ENCODE results near the gene TCIRG1.
A peak's percentile ranks its signal among the peaks of the same experiment; 100 is the strongest.

TCIRG1 gene

DNA sequence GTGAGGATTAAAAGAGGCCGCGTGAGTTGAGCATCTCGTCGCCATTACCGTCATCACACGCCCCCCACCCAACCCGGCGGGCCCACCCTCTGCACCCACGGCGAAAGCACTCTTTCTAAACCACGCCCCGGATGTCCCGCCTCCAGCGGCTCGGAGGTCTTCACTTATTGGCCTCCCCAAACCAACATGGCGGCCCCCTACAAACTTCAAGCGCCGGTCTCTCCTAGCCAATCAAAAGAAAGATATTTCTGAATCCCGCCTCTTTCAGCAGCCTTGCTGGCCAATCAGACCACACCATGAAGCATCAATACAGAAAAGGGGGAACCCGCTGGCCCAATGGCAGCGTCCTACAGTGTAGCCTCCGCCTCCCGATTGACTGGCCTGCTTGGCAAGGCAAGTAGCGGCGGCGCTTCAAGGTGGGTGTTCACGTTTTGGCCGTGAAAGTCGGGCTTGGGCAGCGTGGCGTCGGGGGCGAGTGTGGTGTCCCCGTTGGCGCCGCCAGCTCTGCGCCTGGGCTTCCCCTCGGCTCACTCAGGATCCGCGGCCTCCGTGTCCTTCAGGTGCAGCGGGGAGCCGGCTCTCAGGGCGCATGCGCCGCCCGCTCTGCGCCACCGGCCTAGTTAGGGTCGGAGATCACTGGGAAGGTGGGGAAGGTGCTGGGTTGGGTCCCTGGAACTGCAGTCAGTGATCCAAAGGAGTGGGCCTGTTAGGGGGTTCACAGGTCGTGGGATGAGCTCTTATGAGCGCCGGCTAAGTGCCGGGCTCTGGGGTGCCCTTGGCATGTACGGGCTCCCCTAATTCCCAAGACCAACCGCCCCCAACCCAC, 8.3 kb upstream of the TCIRG1 start, which contains the start of gene NDUFS8:
Gene NDUFS8, plus strand, starts transcription at position 364 of the 826 bp plus-strand sequence. CDS start 1,471 bp downstream, outside the sequence.
- TF ChIP-seq, protein P1, sequence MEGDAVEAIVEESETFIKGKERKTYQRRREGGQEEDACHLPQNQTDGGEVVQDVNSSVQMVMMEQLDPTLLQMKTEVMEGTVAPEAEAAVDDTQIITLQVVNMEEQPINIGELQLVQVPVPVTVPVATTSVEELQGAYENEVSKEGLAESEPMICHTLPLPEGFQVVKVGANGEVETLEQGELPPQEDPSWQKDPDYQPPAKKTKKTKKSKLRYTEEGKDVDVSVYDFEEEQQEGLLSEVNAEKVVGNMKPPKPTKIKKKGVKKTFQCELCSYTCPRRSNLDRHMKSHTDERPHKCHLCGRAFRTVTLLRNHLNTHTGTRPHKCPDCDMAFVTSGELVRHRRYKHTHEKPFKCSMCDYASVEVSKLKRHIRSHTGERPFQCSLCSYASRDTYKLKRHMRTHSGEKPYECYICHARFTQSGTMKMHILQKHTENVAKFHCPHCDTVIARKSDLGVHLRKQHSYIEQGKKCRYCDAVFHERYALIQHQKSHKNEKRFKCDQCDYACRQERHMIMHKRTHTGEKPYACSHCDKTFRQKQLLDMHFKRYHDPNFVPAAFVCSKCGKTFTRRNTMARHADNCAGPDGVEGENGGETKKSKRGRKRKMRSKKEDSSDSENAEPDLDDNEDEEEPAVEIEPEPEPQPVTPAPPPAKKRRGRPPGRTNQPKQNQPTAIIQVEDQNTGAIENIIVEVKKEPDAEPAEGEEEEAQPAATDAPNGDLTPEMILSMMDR (conservative IDR thresholded peaks at IDR 0.05; ENCODE audit: low read length) = no peak
- no peak for TF ChIP-seq EZH2phosphoT487 (IDR thresholded peaks at IDR 0.05; ENCODE audit: borderline replicate concordance)
- Histone ChIP-seq H4K20me1 (ENCODE audit: insufficient read depth, low read length, poor library complexity, severe bottlenecking) (peaks cover 8% of the 10 kb centered on the region), H3K4me3 (ENCODE audit: low read length, poor library complexity, severe bottlenecking) (peak within 1 kb of the TSS; percentile 100), H3K9me3 (ENCODE audit: insufficient read depth, low read depth, low read length) (no peaks in the 10 kb centered on the region), H2AFZ (ENCODE audit: low read length) (peak within 1 kb of the TSS; percentile 90), H3K9me2 (replicated peaks; ENCODE audit: low read depth, low read length) (no peaks in the 10 kb centered on the region), H3K36me3 (ENCODE audit: insufficient read depth, low read length) (peaks cover 4% of the 10 kb centered on the region; the same call in 1 of the 2 replicates), H3K27me3 (ENCODE audit: insufficient read depth, low read length, poor library complexity, severe bottlenecking) (no peaks in the 10 kb centered on the region), H3K79me2 (ENCODE audit: insufficient read depth, low read length) (peaks cover 43% of the 10 kb centered on the region), H3F3A (ENCODE audit: low read depth) (no peaks in the 10 kb centered on the region), H3K4me1 (ENCODE audit: insufficient read depth, low read length, poor library complexity, severe bottlenecking) (peaks cover 27% of the 10 kb centered on the region), H3K4me2 (ENCODE audit: low read depth, low read length, poor library complexity, severe bottlenecking) (peak within 1 kb of the TSS; percentile 96), H3K9ac (ENCODE audit: low read depth, low read length, poor library complexity, severe bottlenecking) (peak within 1 kb of the TSS; percentile 99)

DNA sequence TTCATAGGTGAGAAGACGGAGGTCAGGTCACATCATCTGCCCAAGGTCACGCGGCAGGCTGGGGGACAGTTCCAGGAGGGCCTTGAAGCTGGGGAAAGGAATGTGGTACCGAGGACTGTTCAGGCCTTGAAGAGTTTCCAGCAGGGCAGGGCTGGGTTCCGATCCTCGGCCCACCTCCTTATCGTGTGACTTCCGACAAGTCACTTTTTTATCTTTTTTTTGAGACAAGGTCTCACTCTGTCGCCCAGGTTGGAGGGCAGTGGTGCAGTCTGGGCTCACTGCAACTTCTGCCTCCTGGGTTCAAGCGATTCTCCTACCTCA, 7.7 kb upstream of the TCIRG1 start:
- no peaks in the 10 kb centered on the region for H3K9me3 ChIP-seq (ENCODE audit: insufficient read depth, low read depth, low read length)
- no peaks in the 10 kb centered on the region for H3F3A ChIP-seq (ENCODE audit: low read depth)
- H3K9me2 ChIP-seq (replicated peaks; ENCODE audit: low read depth, low read length) = no peaks in the 10 kb centered on the region
- TF ChIP-seq, protein P1 (conservative IDR thresholded peaks at IDR 0.05; ENCODE audit: low read length) = no peak
- no peak for TF ChIP-seq EZH2phosphoT487 (IDR thresholded peaks at IDR 0.05; ENCODE audit: borderline replicate concordance)
- H3K4me1 ChIP-seq (ENCODE audit: insufficient read depth, low read length, poor library complexity, severe bottlenecking) = peaks cover 28% of the 10 kb centered on the region
- H3K79me2 ChIP-seq (ENCODE audit: insufficient read depth, low read length) = peaks cover 43% of the 10 kb centered on the region
- peak overlapping the region; percentile 99 for H3K9ac ChIP-seq (ENCODE audit: low read depth, low read length, poor library complexity, severe bottlenecking)
- peaks cover 8% of the 10 kb centered on the region for H4K20me1 ChIP-seq (ENCODE audit: insufficient read depth, low read length, poor library complexity, severe bottlenecking)
- H3K36me3 ChIP-seq (ENCODE audit: insufficient read depth, low read length) = peaks cover 4% of the 10 kb centered on the region; the same call in 1 of the 2 replicates
- H3K4me3 ChIP-seq (ENCODE audit: low read length, poor library complexity, severe bottlenecking) = peak overlapping the region; percentile 100
- peak overlapping the region; percentile 91 for H3K4me2 ChIP-seq (ENCODE audit: low read depth, low read length, poor library complexity, severe bottlenecking)
- H2AFZ ChIP-seq (ENCODE audit: low read length) = peak overlapping the region; percentile 90
- H3K27me3 ChIP-seq (ENCODE audit: insufficient read depth, low read length, poor library complexity, severe bottlenecking) = no peaks in the 10 kb centered on the region

GRCh38 chr11:68032003-68032402, 6.8 kb upstream of the TCIRG1 start:
- Histone ChIP-seq H3K4me2 (ENCODE audit: low read depth, low read length, poor library complexity, severe bottlenecking) (peak overlapping the region; percentile 91), H3K27me3 (ENCODE audit: insufficient read depth, low read length, poor library complexity, severe bottlenecking) (no peaks in the 10 kb centered on the region), H3K9me3 (ENCODE audit: insufficient read depth, low read depth, low read length) (no peaks in the 10 kb centered on the region), H3F3A (ENCODE audit: low read depth) (peaks cover 3% of the 10 kb centered on the region; the same call in 1 of the 2 replicates), H3K79me2 (ENCODE audit: insufficient read depth, low read length) (peaks cover 43% of the 10 kb centered on the region), H2AFZ (ENCODE audit: low read length) (no peak overlapping the region), H4K20me1 (ENCODE audit: insufficient read depth, low read length, poor library complexity, severe bottlenecking) (peaks cover 8% of the 10 kb centered on the region), H3K36me3 (ENCODE audit: insufficient read depth, low read length) (peaks cover 4% of the 10 kb centered on the region; the same call in 1 of the 2 replicates), H3K4me3 (ENCODE audit: low read length, poor library complexity, severe bottlenecking) (peak overlapping the region; percentile 100), H3K9me2 (replicated peaks; ENCODE audit: low read depth, low read length) (no peaks in the 10 kb centered on the region), H3K9ac (ENCODE audit: low read depth, low read length, poor library complexity, severe bottlenecking) (peak overlapping the region; percentile 99), H3K4me1 (ENCODE audit: insufficient read depth, low read length, poor library complexity, severe bottlenecking) (peaks cover 37% of the 10 kb centered on the region)
- TF ChIP-seq EZH2phosphoT487 (IDR thresholded peaks at IDR 0.05; ENCODE audit: borderline replicate concordance) = no peak
- TF ChIP-seq, protein P1 (conservative IDR thresholded peaks at IDR 0.05; ENCODE audit: low read length) = no peak
